Retinal pigment epithelial cell (primary cell): ENCODE results near the gene SLC25A40.
"Not testable (repeated sequence)": the region's sequence is repeated elsewhere in the genome, so short reads cannot be mapped to it uniquely, and the experiment has no call there.

Source experiments
- DNase-seq: peaks from one replicate; pipeline ENCODE4 v3.0.0-alpha.2; 2010; ENCODE audit warnings: low read depth
- H3K4me3 ChIP-seq: 2 replicates; pipeline ENCODE4 v1.5.1; 2011; ENCODE audit warnings: mild to moderate bottlenecking, low read length, control low read depth, moderate library complexity
- TF ChIP-seq, protein P1 (sequence below): conservative IDR thresholded peaks from 2 replicates; pipeline ENCODE4 v1.5.1; 2011; ENCODE audit warnings: low read depth, low read length, control low read depth, inconsistent platforms

SLC25A40 gene

GRCh38 chr7:87876869-87877234 lies 692 bp upstream of the SLC25A40 start:
- peak overlapping the region; percentile 56 for H3K4me3 ChIP-seq
- DNase-seq, result peak; percentile 21
- TF ChIP-seq, protein P1, sequence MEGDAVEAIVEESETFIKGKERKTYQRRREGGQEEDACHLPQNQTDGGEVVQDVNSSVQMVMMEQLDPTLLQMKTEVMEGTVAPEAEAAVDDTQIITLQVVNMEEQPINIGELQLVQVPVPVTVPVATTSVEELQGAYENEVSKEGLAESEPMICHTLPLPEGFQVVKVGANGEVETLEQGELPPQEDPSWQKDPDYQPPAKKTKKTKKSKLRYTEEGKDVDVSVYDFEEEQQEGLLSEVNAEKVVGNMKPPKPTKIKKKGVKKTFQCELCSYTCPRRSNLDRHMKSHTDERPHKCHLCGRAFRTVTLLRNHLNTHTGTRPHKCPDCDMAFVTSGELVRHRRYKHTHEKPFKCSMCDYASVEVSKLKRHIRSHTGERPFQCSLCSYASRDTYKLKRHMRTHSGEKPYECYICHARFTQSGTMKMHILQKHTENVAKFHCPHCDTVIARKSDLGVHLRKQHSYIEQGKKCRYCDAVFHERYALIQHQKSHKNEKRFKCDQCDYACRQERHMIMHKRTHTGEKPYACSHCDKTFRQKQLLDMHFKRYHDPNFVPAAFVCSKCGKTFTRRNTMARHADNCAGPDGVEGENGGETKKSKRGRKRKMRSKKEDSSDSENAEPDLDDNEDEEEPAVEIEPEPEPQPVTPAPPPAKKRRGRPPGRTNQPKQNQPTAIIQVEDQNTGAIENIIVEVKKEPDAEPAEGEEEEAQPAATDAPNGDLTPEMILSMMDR, result no peak

DNA sequence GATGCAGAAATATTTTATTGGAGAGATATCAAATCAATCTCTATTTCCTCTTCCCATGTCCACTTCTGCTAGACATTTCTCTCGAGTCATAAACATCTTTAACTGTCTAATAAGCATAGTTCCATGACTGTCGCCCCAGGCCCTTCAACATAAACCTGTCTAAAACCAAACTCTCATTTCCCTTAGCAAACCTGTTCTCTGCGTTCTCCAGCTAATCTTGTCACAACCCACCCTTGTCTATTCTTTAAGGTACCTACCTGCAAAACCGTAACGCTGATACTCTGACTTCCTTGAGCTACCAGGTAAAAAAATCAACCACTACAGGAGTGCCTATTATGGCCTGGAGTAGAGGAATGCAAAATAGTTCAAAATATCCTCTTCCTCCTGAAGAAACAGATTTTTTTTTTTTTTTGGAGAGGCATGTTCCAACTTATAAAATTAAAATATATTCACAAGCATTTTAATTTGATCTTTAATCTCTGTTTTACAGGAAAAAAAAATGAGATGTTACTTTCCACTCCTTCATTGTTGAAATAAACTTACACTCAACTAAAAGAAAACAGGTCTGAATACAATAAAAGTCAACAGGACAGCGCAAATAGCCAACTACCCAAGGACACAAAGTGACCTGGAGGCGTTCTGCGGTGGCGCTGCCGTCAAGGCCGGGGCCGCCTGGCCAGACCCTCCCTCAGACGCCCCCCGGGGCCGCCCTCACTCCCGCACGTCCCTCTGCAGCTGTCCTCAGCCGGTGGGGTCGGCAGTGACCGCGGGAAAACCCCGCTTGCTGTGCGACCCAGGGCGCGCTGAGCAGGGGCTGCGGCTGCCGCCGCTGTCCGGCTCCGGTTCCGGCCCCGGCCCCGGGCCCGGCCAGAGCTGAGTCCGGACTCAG lies 765 bp downstream of the SLC25A40 start:
- DNase-seq, result no peak
- peak overlapping the region; percentile 56 for H3K4me3 ChIP-seq
- TF ChIP-seq, protein P1, result no peak

DNA sequence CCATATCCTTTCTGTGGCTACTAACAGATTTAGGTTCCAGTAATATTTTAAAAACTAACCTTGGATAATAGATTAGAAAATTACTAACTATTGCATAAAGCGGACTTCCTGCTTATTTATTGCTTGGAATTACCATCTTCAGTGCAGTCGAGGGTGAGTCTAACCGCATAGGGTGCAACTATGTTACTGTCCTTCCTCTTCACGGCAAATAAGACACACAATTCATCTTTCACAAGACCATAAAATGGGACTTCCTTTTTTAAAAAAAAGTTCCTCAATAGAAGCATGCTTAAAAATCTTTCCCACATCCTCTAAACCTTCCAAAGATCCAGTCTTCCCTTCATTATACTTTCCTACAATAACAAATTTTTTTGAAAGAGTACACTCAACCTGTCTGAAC lies 2.1 kb downstream of the SLC25A40 start:
- no peak for DNase-seq
- no peak overlapping the region for H3K4me3 ChIP-seq
- TF ChIP-seq, protein P1, result no peak

GRCh38 chr7:87873328-87873727 lies 2.8 kb downstream of the SLC25A40 start:
- not testable (repeated sequence) for DNase-seq, H3K4me3 ChIP-seq

GRCh38 chr7:87872346-87872745 lies 3.8 kb downstream of the SLC25A40 start:
- DNase-seq, result no peak
- H3K4me3 ChIP-seq, result no peak overlapping the region
- TF ChIP-seq, protein P1, result no peak

GRCh38 chr7:87870471-87870870 lies 5.7 kb downstream of the SLC25A40 start:
- TF ChIP-seq, protein P1, result no peak
- H3K4me3 ChIP-seq, result no peak overlapping the region
- no peak for DNase-seq

DNA sequence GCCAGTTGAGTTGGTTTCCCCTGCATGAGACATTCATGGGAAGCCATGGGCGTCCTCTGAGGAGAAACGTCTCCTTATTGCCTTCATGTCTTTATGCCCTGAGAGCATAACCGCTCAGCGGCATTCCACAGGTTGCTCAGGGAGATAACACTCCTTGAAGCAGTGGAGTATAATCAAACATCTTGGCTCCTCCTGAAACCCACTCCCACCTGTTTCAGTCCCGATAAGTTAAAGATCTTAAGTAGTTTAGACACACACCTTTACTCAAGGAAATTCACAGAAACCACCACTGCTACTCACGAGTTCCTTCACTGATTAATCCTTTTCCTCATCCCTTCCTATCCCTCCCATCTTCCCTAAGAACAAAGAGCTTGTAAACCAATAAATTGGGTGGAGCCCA lies 9.6 kb downstream of the SLC25A40 start:
- not testable (repeated sequence) for H3K4me3 ChIP-seq, DNase-seq

DNA sequence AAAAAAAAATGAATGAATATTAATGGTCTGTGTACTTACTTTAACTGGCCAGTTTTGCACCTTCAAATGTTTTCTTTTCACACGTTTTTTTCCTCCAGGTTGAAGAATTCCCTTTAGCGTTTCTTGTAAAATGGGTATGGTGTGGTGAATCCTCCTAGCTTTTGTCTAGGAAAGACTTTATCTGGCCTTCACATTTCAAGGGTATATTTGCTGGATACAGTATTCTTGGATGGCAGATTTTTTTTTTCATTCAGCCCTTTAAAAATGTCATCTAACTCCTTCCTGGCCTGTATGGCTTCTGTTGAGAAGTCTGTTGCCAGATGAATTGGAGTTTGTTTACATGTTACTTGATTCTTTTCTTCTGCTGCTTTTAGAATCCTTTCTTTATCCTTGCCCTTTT lies 10.1 kb downstream of the SLC25A40 start:
- TF ChIP-seq, protein P1, result no peak
- DNase-seq, result no peak
- H3K4me3 ChIP-seq, result no peak overlapping the region
